Endodermal cell (in vitro differentiated cells): ENCODE results near the gene ABCD2. TPM values are rescaled to one million over a fixed set of nuclear protein-coding genes. Genes with fewer than 3 reads are reported as not detected.

Source experiments
- DNase-seq: peaks from one replicate; pipeline ENCODE4 v3.0.0-alpha.2; 2017
- H3K27ac ChIP-seq: 2 replicates; pipeline ENCODE4 v1.5.1; 2013; ENCODE audit warnings: mild to moderate bottlenecking, low read depth, low read length, moderate library complexity
- H3K27me3 ChIP-seq: 2 replicates; pipeline ENCODE4 v1.6.1; 2013; ENCODE audit warnings: mild to moderate bottlenecking, low read length, moderate library complexity; ENCODE audit not compliant: insufficient read depth, control insufficient read depth, poor library complexity, severe bottlenecking
- H3K36me3 ChIP-seq: 2 replicates; pipeline ENCODE4 v1.7.0; 2013; ENCODE audit warnings: mild to moderate bottlenecking, low read length, moderate library complexity; ENCODE audit not compliant: control insufficient read depth, insufficient read depth
- H3K4me1 ChIP-seq: one replicate; pipeline ENCODE4 v1.7.0; 2013; ENCODE audit warnings: low read length; ENCODE audit not compliant: control insufficient read depth, insufficient read depth
- H3K4me3 ChIP-seq: 2 replicates; pipeline ENCODE4 v1.5.1; 2013; ENCODE audit warnings: mild to moderate bottlenecking, low read length, moderate library complexity
- H3K9ac ChIP-seq: 2 replicates; pipeline ENCODE4 v1.6.1; 2013; ENCODE audit warnings: mild to moderate bottlenecking, low read length, moderate library complexity; ENCODE audit not compliant: poor library complexity, severe bottlenecking; ENCODE audit errors: extremely low read depth
- H3K9me3 ChIP-seq: 2 replicates; pipeline ENCODE4 v1.6.1; 2013; ENCODE audit warnings: mild to moderate bottlenecking, low read length, moderate library complexity; ENCODE audit not compliant: control insufficient read depth
- H3K27ac Mint-ChIP-seq: 2 replicates; pipeline ENCODE4 v1.8.0; 2020; ENCODE audit warnings: mixed read lengths
- H3K27me3 Mint-ChIP-seq: 2 replicates; pipeline ENCODE4 v1.8.0; 2021; ENCODE audit warnings: mild to moderate bottlenecking, mixed read lengths; ENCODE audit not compliant: insufficient read depth
- H3K36me3 Mint-ChIP-seq: 2 replicates; pipeline ENCODE4 v1.8.0; 2020; ENCODE audit warnings: low read depth, mixed read lengths
- H3K4me1 Mint-ChIP-seq: 2 replicates; pipeline ENCODE4 v1.8.0; 2020; ENCODE audit warnings: mixed read lengths
- H3K4me3 Mint-ChIP-seq: 2 replicates; pipeline ENCODE4 v1.8.0; 2020; ENCODE audit warnings: mild to moderate bottlenecking, moderate library complexity, mixed read lengths
- H3K9me3 Mint-ChIP-seq: 2 replicates; pipeline ENCODE4 v1.8.0; 2020; ENCODE audit warnings: mild to moderate bottlenecking, mixed read lengths
- WGBS, 2 experiments: methylation state at CpG; one replicate each; pipeline versions ENCODE4 v1.1.5 to v1.1.7; 2013; ENCODE audit warnings: missing lambda C conversion rate in 2 of 2, mixed read lengths in 1 of 2; ENCODE audit not compliant: insufficient coverage in 1 of 2, insufficient read length in 1 of 2; 5-methylcytosine and 5-hydroxymethylcytosine counted together
- total RNA-seq, 2 donors: library from RNA; stranded (reverse); fragmentation: NEBNext Ultra II Directional in 1 of 2; extraction: Animal tissue kit (Norgen Biotek cat#: 25700) in 1 of 2; gene quantifications; 2 replicates in 1 of 2; 3 replicates in 1 of 2; pipeline ENCODE4 v1.2.1, GENCODE V29; 2021
- TF ChIP-seq, protein P1 (sequence below): fragments of 200-600 bp; sonication (generic); conservative IDR thresholded peaks from 2 replicates; pipeline ENCODE4 v1.5.0; 2021; ENCODE audit warnings: antibody characterized with exemption, mild to moderate bottlenecking

The ABCD2 gene
- total RNA-seq, 2 donors from 2014 or later: not detected

GRCh38 chr12:39638178-39638577, 18.6 kb upstream of the ABCD2 start:
- H3K4me1 Mint-ChIP-seq: no peaks in the 10 kb centered on the region
- Histone ChIP-seq H3K27me3 (no peaks in the 10 kb centered on the region), H3K9ac (no peak overlapping the region), H3K27ac (no peak overlapping the region), H3K4me3 (no peak overlapping the region), H3K9me3 (no peaks in the 10 kb centered on the region), H3K36me3 (no peaks in the 10 kb centered on the region), H3K4me1 (no peaks in the 10 kb centered on the region)
- no peak overlapping the region for H3K27ac Mint-ChIP-seq
- H3K36me3 Mint-ChIP-seq: no peaks in the 10 kb centered on the region
- H3K9me3 Mint-ChIP-seq: peaks cover 5% of the 10 kb centered on the region
- no peak overlapping the region for H3K4me3 Mint-ChIP-seq
- TF ChIP-seq, protein P1, sequence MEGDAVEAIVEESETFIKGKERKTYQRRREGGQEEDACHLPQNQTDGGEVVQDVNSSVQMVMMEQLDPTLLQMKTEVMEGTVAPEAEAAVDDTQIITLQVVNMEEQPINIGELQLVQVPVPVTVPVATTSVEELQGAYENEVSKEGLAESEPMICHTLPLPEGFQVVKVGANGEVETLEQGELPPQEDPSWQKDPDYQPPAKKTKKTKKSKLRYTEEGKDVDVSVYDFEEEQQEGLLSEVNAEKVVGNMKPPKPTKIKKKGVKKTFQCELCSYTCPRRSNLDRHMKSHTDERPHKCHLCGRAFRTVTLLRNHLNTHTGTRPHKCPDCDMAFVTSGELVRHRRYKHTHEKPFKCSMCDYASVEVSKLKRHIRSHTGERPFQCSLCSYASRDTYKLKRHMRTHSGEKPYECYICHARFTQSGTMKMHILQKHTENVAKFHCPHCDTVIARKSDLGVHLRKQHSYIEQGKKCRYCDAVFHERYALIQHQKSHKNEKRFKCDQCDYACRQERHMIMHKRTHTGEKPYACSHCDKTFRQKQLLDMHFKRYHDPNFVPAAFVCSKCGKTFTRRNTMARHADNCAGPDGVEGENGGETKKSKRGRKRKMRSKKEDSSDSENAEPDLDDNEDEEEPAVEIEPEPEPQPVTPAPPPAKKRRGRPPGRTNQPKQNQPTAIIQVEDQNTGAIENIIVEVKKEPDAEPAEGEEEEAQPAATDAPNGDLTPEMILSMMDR: no peak
- no peaks in the 10 kb centered on the region for H3K27me3 Mint-ChIP-seq
- no peak for DNase-seq

DNA sequence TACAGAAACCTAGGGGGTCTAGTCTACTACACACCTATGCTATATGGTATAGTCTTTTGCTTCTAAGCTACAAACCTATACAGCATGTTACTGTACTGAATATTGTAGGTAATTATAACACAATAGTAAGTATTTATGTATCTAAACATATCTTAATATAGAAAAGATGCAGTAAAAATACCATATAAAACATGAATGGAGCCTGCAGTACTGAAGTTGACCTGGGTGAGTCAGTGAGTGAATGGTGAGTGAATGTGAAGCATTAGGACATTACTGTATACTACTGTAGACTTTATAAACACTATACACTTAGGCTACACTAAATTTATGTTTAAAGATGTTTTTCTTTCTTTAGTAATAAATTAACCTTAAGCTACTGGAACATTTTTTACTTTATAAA, 13.1 kb upstream of the ABCD2 start:
- Mint-ChIP-seq H3K27ac (no peak overlapping the region), H3K27me3 (no peaks in the 10 kb centered on the region), H3K9me3 (peaks cover 5% of the 10 kb centered on the region), H3K4me1 (no peaks in the 10 kb centered on the region), H3K4me3 (no peak overlapping the region), H3K36me3 (no peaks in the 10 kb centered on the region)
- no peaks in the 10 kb centered on the region for H3K4me1 ChIP-seq
- H3K36me3 ChIP-seq: no peaks in the 10 kb centered on the region
- TF ChIP-seq, protein P1: peak; percentile 49
- H3K27me3 ChIP-seq: no peaks in the 10 kb centered on the region
- no peak for DNase-seq
- no peak overlapping the region for H3K9ac ChIP-seq
- H3K27ac ChIP-seq: no peak overlapping the region
- H3K9me3 ChIP-seq: no peaks in the 10 kb centered on the region
- no peak overlapping the region for H3K4me3 ChIP-seq

GRCh38 chr12:39628836-39629235, 9.2 kb upstream of the ABCD2 start:
- Histone ChIP-seq H3K36me3 (no peaks in the 10 kb centered on the region), H3K27ac (no peak overlapping the region), H3K4me3 (no peak overlapping the region), H3K27me3 (no peaks in the 10 kb centered on the region), H3K9me3 (no peaks in the 10 kb centered on the region), H3K9ac (no peak overlapping the region), H3K4me1 (no peaks in the 10 kb centered on the region)
- no peak for DNase-seq
- TF ChIP-seq, protein P1: no peak
- no peaks in the 10 kb centered on the region for H3K36me3 Mint-ChIP-seq
- 90 to 93% methylated on average over 1 of the region's 1 CpG for WGBS, 2 experiments
- no peaks in the 10 kb centered on the region for H3K9me3 Mint-ChIP-seq
- H3K4me3 Mint-ChIP-seq: no peak overlapping the region
- H3K27me3 Mint-ChIP-seq: no peaks in the 10 kb centered on the region
- no peak overlapping the region for H3K27ac Mint-ChIP-seq
- H3K4me1 Mint-ChIP-seq: no peaks in the 10 kb centered on the region
